Lung (tissue), 12 donors: ENCODE measurements around the gene RASA2. TPM values are rescaled to one million over a fixed set of nuclear protein-coding genes. Genes with fewer than 3 reads are reported as not detected.

Experiments
- ATAC-seq: fragments of 200-7000 bp; cut with Tn5 transposase; one replicate; pipeline ENCODE4 v1.9.1; 2020; ENCODE audit warnings: moderate number of reproducible peaks; ENCODE audit not compliant: insufficient read depth, low FRiP score
- DNase-seq, 3 donors: peaks; one replicate each; pipeline ENCODE4 v3.0.0-alpha.2; 2013 to 2017
- H3K27ac ChIP-seq, 2 donors: one replicate each; pipeline ENCODE4 v1.5.1; 2013; ENCODE audit warnings: mild to moderate bottlenecking in 2 of 2, moderate library complexity in 2 of 2, control low read depth in 1 of 2, inconsistent platforms in 1 of 2, low read depth in 1 of 2, low read length in 1 of 2
- H3K27me3 ChIP-seq, 3 donors: one replicate each; pipeline ENCODE4 v1.5.1; 2013; ENCODE audit warnings: low read length in 2 of 3; ENCODE audit not compliant: control insufficient read depth in 3 of 3, insufficient read depth in 3 of 3
- H3K36me3 ChIP-seq, 4 donors: one replicate each; pipeline ENCODE4 v1.5.1; 2013; ENCODE audit warnings: low read length in 4 of 4, mild to moderate bottlenecking in 1 of 4, moderate library complexity in 1 of 4; ENCODE audit not compliant: control insufficient read depth in 4 of 4, insufficient read depth in 4 of 4
- H3K4me1 ChIP-seq, 5 donors: one replicate each; pipeline ENCODE4 v1.5.1; 2013; ENCODE audit warnings: low read length in 5 of 5, mild to moderate bottlenecking in 2 of 5, moderate library complexity in 1 of 5; ENCODE audit not compliant: control insufficient read depth in 5 of 5, insufficient read depth in 5 of 5
- H3K4me3 ChIP-seq: one replicate; pipeline ENCODE4 v1.5.1; 2013; ENCODE audit warnings: mild to moderate bottlenecking, control low read depth, moderate library complexity
- H3K9ac ChIP-seq, 2 donors: one replicate each; pipeline ENCODE4 v1.5.1; 2013; ENCODE audit warnings: low read length in 2 of 2, control low read depth in 1 of 2; ENCODE audit not compliant: insufficient read depth in 1 of 2
- H3K9me3 ChIP-seq, 4 donors: one replicate each; pipeline ENCODE4 v1.5.1; 2013; ENCODE audit warnings: low read length in 3 of 4, mild to moderate bottlenecking in 1 of 4, moderate library complexity in 1 of 4; ENCODE audit not compliant: control insufficient read depth in 4 of 4, insufficient read depth in 3 of 4
- CTCF ChIP-seq: IDR thresholded peaks from 2 replicates; pipeline ENCODE4 v1.5.1; 2012; ENCODE audit warnings: mild to moderate bottlenecking; ENCODE audit errors: control extremely low read depth, extremely low read depth
- WGBS, 2 donors: extraction: QIAGEN DNeasy Blood & Tissue Kit; methylation state at CpG; one replicate each; pipeline ENCODE4 v1.1.7; 2013; 5-methylcytosine and 5-hydroxymethylcytosine counted together
- polyA plus RNA-seq, 2 donors: library from polyadenylated mRNA; stranded (reverse); fragments of 200-250 nt; gene quantifications; one replicate each; pipeline ENCODE4 v1.2.1, GENCODE V29; 2013
- total RNA-seq, 2 donors: library from RNA; depleted of rRNA in 1 of 2; stranded (reverse); fragments of >200 nt in 1 of 2; gene quantifications; one replicate each; pipeline ENCODE4 v1.2.1, GENCODE V29; 2014 to 2021
- donor health status: control.
- donor health status: control.
- donor health status: Bipolar disorder and iron deficiency.
- donor health status: healthy.
- donor health status: DM: yes; HTN: yes; CAD: no.

The RASA2 gene
- total and polyA plus RNA-seq, 4 donors, result 6.8 to 27.4 (median 12.9) TPM

GRCh38 chr3:141632779-141633374 is 146.1 kb downstream of the RASA2 start:
- WGBS, 2 donors, result 74 to 87% methylated on average over 4 of the region's 4 CpGs
- H3K4me3 ChIP-seq, result no peak overlapping the region
- peaks cover 0 to 5% (median 4%) of the 10 kb centered on the region in 4 donors for H3K9me3 ChIP-seq
- H3K27ac ChIP-seq, result no peak overlapping the region
- H3K36me3 ChIP-seq, result no peaks in the 10 kb centered on the region
- DNase-seq (no peak), ATAC-seq (no peak)
- no peaks in the 10 kb centered on the region for H3K4me1 ChIP-seq
- no peak for TF ChIP-seq CTCF
- H3K9ac ChIP-seq, result no peak overlapping the region
- H3K27me3 ChIP-seq, result no peaks in the 10 kb centered on the region

- WGBS, 2 donors, result 15 to 49% methylated on average over 2 of the region's 2 CpGs
- H3K36me3 ChIP-seq, result no peaks in the 10 kb centered on the region
- ATAC-seq, result no peak
Observed at GRCh38 chr3:141642215-141642614, 155.4 kb downstream of the RASA2 start.

GRCh38 chr3:141643391-141643790 is 156.6 kb downstream of the RASA2 start:
- Histone ChIP-seq H3K27ac (no peak overlapping the region), H3K9ac (no peak overlapping the region), H3K4me3 (no peak overlapping the region), H3K4me1 (peaks cover 0 to 3% (median 0%) of the 10 kb centered on the region in 5 donors), H3K9me3 (no peaks in the 10 kb centered on the region), H3K27me3 (no peaks in the 10 kb centered on the region), H3K36me3 (no peaks in the 10 kb centered on the region)
- no peak for TF ChIP-seq CTCF
- DNase-seq (peak in 1 of 3 donors; percentile 36), ATAC-seq (no peak)

More at GRCh38 chr3:141642215-141642614, 155.4 kb downstream of the RASA2 start:
- no peak overlapping the region for H3K9ac ChIP-seq
- no peak overlapping the region for H3K27ac ChIP-seq
- H3K27me3 ChIP-seq, result no peaks in the 10 kb centered on the region
- no peak for TF ChIP-seq CTCF
- DNase-seq, result no peak
- H3K9me3 ChIP-seq, result no peaks in the 10 kb centered on the region
- no peak overlapping the region for H3K4me3 ChIP-seq
- peaks cover 0 to 3% (median 0%) of the 10 kb centered on the region in 5 donors for H3K4me1 ChIP-seq

GRCh38 chr3:141643796-141644195 is 157.0 kb downstream of the RASA2 start:
- H3K36me3 ChIP-seq, result no peaks in the 10 kb centered on the region
- no peak overlapping the region for H3K27ac ChIP-seq
- ATAC-seq, result no peak
- no peak overlapping the region for H3K4me3 ChIP-seq
- no peak overlapping the region for H3K9ac ChIP-seq
- no peaks in the 10 kb centered on the region for H3K27me3 ChIP-seq
- 68 to 83% methylated on average over 1 of the region's 1 CpG for WGBS, 2 donors
- peaks cover 0 to 3% (median 0%) of the 10 kb centered on the region in 5 donors for H3K4me1 ChIP-seq
- no peak for TF ChIP-seq CTCF
- H3K9me3 ChIP-seq, result no peaks in the 10 kb centered on the region
- DNase-seq, result no peak
